Panc1 (cell line): Measurements from ENCODE around the gene UBE2E2. TPM values are rescaled to one million over a fixed set of nuclear protein-coding genes. Genes with fewer than 3 reads are reported as not detected.

Experiments used
- ATAC-seq: fragments of 200-7000 bp; cut with Tn5 transposase; 2 replicates; pipeline ENCODE4 v1.9.1; 2020; ENCODE audit warnings: mild to moderate bottlenecking, moderate library complexity
- BruUV-seq: library from RNA; stranded (reverse); fragments of 400-500 nt; replicated peaks from 2 replicates; lab custom pipeline; 2021; lab: Mats Ljungman, UMichigan
- CTCF ChIA-PET: fragments of 300-600 bp; sonication (Branson Sonifier 250); formaldehyde crosslinking; loops from one replicate; lab custom pipeline; 2022; ENCODE audit warnings: antibody characterized with exemption; lab: Charles Lee
- POLR2A ChIA-PET: fragments of 300-600 bp; sonication (Branson Sonifier 250); formaldehyde crosslinking; loops from one replicate; lab custom pipeline; 2022; ENCODE audit warnings: antibody characterized with exemption; lab: Charles Lee
- DNase-seq: peaks from one replicate; pipeline ENCODE4 v3.0.0-alpha.2; 2010; ENCODE audit warnings: low read depth, low spot score
- H3K27ac ChIP-seq: 2 replicates; pipeline ENCODE4 v1.5.1; 2011; ENCODE audit warnings: mild to moderate bottlenecking, low read length, inconsistent platforms
- H3K27me3 ChIP-seq: fragments of 200-500 bp; sonication (Bioruptor generic); 2 replicates; pipeline ENCODE4 v1.6.0; 2014; ENCODE audit warnings: low read length, inconsistent platforms; ENCODE audit not compliant: control insufficient read depth, insufficient read depth
- H3K36me3 ChIP-seq: fragments of 200-500 bp; sonication (Bioruptor generic); 2 replicates; pipeline ENCODE4 v1.5.1; 2014; ENCODE audit warnings: inconsistent platforms, mild to moderate bottlenecking, low read length, moderate library complexity; ENCODE audit not compliant: control insufficient read depth, insufficient read depth
- H3K4me1 ChIP-seq: 2 replicates; pipeline ENCODE4 v1.5.1; 2011; ENCODE audit warnings: inconsistent platforms, mild to moderate bottlenecking, low read length, moderate library complexity; ENCODE audit not compliant: control insufficient read depth, insufficient read depth
- H3K4me3 ChIP-seq, 2 experiments: 2 replicates each; pipeline ENCODE4 v1.5.1; 2011 to 2012; ENCODE audit warnings: low read depth in 2 of 2, low read length in 2 of 2, mild to moderate bottlenecking in 2 of 2, inconsistent platforms in 1 of 2, moderate library complexity in 1 of 2
- H3K9me3 ChIP-seq: fragments of 200-500 bp; sonication (Bioruptor generic); 2 replicates; pipeline ENCODE4 v1.5.1; 2014; ENCODE audit warnings: low read depth, mild to moderate bottlenecking, inconsistent platforms, low read length, moderate library complexity; ENCODE audit not compliant: control insufficient read depth, insufficient read depth
- CTCF ChIP-seq: fragments of 450-650 bp; IDR thresholded peaks from 2 replicates; pipeline ENCODE4 v1.5.1; 2017; ENCODE audit warnings: mild to moderate bottlenecking
- POLR2AphosphoS5 ChIP-seq: IDR thresholded peaks from 2 replicates; pipeline ENCODE4 v1.6.1; 2012; ENCODE audit warnings: mild to moderate bottlenecking, low read depth, low read length, moderate library complexity
- REST ChIP-seq, 2 experiments: IDR thresholded peaks; 2 replicates each; pipeline ENCODE4 v1.6.1; 2011 to 2012; ENCODE audit warnings: low read depth in 2 of 2, control low read depth in 1 of 2, low read length in 1 of 2, mild to moderate bottlenecking in 1 of 2, moderate library complexity in 1 of 2; ENCODE audit not compliant: insufficient read depth in 1 of 2
- SIN3A ChIP-seq: IDR thresholded peaks from 2 replicates; pipeline ENCODE4 v1.6.1; 2012; ENCODE audit warnings: low read depth, mild to moderate bottlenecking, low read length, moderate library complexity, borderline replicate concordance; ENCODE audit not compliant: insufficient read depth
- TCF7L2 ChIP-seq: IDR thresholded peaks from 2 replicates; pipeline ENCODE4 v1.6.1; 2011; ENCODE audit warnings: mild to moderate bottlenecking, low read depth, low read length, inconsistent platforms
- in situ Hi-C: cut with HindIII; loops from 2 replicates; pipeline ENCODE4 v1.10.0; 2016; ENCODE audit warnings: low sequenced_read_pairs, low pct_unique_long_range_greater_than_20kb
- intact Hi-C: fragments of 100-400 bp; cut with micrococcal nuclease; formaldehyde crosslinking; loops from one replicate; pipeline ENCODE4 v1.10.0; 2022; ENCODE audit not compliant: unreplicated experiment
- total RNA-seq: library from RNA; stranded (reverse); gene quantifications from one replicate; pipeline ENCODE4 v1.2.1, GENCODE V29; 2021; ENCODE audit not compliant: unreplicated experiment

The UBE2E2 gene
- total RNA-seq, 1 experiment from 2014 or later = 38.2 TPM

GRCh38 chr3:23594066-23594465 lies 390.9 kb downstream of the UBE2E2 start:
- intact Hi-C loops = no loop called here
- POLR2A ChIA-PET = no interaction called here
- Histone ChIP-seq H3K4me3 (no peak overlapping the region), H3K4me1 (no peaks in the 10 kb centered on the region; the same call in 1 of the 2 replicates), H3K27ac (no peak overlapping the region), H3K27me3 (no peaks in the 10 kb centered on the region), H3K36me3 (no peaks in the 10 kb centered on the region; the same call in 1 of the 2 replicates), H3K9me3 (peaks cover 3% of the 10 kb centered on the region; the same call in 1 of the 2 replicates)
- no peak for DNase-seq
- in situ Hi-C loops = no loop called here
- TF ChIP-seq SIN3A (no peak), CTCF (no peak), POLR2AphosphoS5 (no peak), TCF7L2 (no peak), REST (IDR thresholded peaks at IDR 0.05; ENCODE audit: insufficient read depth in 1 of 2, low read depth in 2 of 2, low read length in 1 of 2) (no peak)
- BruUV-seq = no TSS peak
- no peak for ATAC-seq
- CTCF ChIA-PET = no interaction called here

GRCh38 chr3:23594894-23595670 lies 392.0 kb downstream of the UBE2E2 start:
- in situ Hi-C loops (no loop called here), intact Hi-C loops (no loop called here)
- TF ChIP-seq SIN3A (no peak), POLR2AphosphoS5 (no peak), CTCF (no peak), REST (IDR thresholded peaks at IDR 0.05; ENCODE audit: insufficient read depth in 1 of 2, low read depth in 2 of 2, low read length in 1 of 2) (no peak), TCF7L2 (no peak)
- H3K9me3 ChIP-seq = peaks cover 3% of the 10 kb centered on the region; the same call in 1 of the 2 replicates
- POLR2A ChIA-PET = no interaction called here
- DNase-seq (no peak), ATAC-seq (no peak)
- H3K27ac ChIP-seq = no peak overlapping the region
- no TSS peak for BruUV-seq
- no peaks in the 10 kb centered on the region; the same call in 1 of the 2 replicates for H3K36me3 ChIP-seq
- H3K4me1 ChIP-seq = no peaks in the 10 kb centered on the region; the same call in 1 of the 2 replicates
- CTCF ChIA-PET = no interaction called here
- H3K27me3 ChIP-seq = no peaks in the 10 kb centered on the region
- no peak overlapping the region for H3K4me3 ChIP-seq
